Erythroblast (primary cell): ENCODE results near the gene SORT1.

Experiments used
- DNase-seq, 2 experiments: peaks; one replicate each; lab custom pipeline; 2025; lab: John Stamatoyannopoulos, UW
- GATA1 ChIP-seq: IDR thresholded peaks from 2 replicates; pipeline ENCODE4 v1.6.1; 2011; ENCODE audit warnings: low read depth, mild to moderate bottlenecking, control low read depth, low read length, moderate library complexity
- POLR2A ChIP-seq: IDR thresholded peaks from 2 replicates; pipeline ENCODE4 v1.6.1; 2011; ENCODE audit warnings: mild to moderate bottlenecking, low read length

Gene SORT1

DNA sequence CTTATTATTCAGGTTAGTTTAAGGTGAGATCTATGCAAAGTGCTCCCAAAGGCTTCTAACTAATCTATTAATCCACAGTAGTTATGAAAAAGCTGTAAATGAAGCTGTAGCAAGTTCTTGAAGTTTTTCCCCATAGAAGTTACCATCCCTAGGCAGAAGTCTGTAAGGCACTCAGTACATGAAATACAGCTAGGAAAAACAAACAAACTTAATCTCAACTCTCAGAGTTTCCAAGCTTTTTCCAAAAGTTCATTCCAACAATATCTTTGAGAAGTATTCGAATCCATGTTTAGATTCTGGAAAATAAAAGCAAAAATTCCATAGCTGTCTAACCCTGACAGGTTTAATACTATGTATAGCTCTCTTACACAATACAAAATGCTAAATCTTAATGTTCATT is 41.2 kb downstream of the SORT1 start:
- no peak for TF ChIP-seq POLR2A
- TF ChIP-seq GATA1 = no peak
- DNase-seq = no peak

DNA sequence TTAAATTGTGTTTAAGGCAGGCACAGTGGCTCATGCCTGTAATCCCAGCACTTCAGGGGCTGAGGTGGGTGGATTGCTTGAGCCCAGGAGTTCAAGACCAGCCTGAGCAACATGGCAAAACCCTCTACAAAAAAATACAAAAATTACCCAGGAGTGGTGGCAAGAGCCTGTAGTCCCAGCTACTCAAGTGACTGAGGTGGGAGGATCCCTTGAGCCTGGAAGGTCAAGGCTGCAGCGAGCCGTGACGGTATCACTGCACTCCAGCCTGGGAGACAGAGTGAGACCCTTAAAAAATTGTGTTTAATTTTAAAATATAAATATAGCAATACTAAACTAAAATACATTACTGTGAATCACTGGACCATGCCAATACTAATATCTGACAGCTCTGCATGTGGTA is 42.8 kb downstream of the SORT1 start:
- no peak for TF ChIP-seq GATA1
- TF ChIP-seq POLR2A = no peak
- no peak for DNase-seq

DNA sequence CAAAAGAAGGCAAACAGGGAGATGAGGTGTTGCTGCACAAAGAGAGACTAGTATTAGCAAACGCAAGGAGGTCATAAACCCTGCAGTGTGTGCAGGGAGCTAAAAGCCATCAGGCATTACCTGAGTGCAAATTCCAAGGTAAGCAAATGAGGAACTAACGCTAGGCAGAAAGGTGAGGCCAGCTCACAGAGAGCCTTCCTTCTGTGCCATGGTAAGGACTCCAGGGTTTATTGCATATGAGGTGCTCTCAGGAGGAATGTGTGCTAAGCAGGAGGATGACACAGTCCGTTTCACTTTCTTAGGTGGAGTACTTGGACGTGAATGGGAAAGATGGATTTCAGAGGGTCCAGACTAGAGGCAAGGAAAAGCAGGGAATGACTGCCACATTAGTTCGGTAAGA is 46.3 kb downstream of the SORT1 start:
- no peak for DNase-seq
- TF ChIP-seq POLR2A (no peak), GATA1 (no peak)

DNA sequence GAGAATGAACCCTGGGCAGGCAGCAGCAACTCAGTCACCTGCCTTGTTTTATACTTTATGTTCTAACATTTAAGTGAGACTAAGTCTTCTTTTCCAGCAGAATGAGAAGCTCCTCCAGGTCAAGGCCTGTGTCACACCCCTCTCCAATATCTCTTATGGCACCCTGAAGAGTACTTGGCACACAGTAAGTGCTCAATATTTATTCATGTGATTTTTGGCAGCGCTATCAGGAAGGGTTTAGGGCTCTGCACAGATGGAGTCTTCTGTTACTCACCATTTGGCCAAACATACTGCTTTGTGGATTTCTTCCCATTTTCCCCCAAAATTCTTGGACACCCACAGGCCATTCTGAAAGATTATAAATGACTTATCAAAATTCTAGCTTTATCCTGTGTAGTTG is 47.1 kb downstream of the SORT1 start:
- DNase-seq = no peak
- TF ChIP-seq POLR2A = no peak
- no peak for TF ChIP-seq GATA1

DNA sequence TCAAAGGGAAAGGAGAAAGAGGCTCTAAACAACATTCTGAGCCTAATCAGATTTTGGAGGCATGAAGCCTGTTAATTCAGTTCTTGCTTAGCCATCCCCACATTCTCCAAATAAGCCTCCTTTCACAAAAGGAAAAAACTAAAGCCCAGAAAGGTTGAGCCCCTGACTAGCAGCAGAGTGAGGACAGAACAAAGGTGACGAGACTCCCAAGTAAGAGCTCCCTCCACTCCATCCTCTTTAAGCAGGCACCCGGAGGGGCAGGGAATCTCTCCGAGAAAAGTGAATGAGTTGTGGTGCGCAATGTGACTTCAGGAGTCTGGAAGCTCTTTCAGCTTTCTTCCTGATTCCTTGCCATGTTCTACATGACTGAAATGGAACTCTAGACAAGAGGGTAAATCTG is 47.5 kb downstream of the SORT1 start:
- TF ChIP-seq GATA1 (no peak), POLR2A (no peak)
- no peak for DNase-seq

DNA sequence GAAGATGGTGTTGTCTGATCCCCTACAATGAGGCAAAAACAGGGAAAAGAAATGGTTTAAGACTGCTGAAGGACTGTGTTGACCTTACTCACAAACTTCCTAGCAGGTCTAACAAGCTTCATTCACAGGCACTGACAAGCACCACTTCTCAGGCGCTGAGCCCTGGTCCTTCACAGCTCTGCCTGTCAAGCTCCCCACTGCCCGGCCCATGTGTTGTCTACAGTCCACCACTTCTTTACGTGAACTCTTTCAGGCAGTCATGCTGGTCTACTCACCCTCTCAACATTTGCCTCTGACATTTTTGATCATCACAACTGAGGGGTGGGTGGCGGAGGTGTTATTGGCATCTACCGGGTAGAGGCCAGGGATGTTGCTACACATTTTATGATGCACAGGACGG is 50.2 kb downstream of the SORT1 start:
- TF ChIP-seq POLR2A = no peak
- TF ChIP-seq GATA1 = no peak
- no peak for DNase-seq

DNA sequence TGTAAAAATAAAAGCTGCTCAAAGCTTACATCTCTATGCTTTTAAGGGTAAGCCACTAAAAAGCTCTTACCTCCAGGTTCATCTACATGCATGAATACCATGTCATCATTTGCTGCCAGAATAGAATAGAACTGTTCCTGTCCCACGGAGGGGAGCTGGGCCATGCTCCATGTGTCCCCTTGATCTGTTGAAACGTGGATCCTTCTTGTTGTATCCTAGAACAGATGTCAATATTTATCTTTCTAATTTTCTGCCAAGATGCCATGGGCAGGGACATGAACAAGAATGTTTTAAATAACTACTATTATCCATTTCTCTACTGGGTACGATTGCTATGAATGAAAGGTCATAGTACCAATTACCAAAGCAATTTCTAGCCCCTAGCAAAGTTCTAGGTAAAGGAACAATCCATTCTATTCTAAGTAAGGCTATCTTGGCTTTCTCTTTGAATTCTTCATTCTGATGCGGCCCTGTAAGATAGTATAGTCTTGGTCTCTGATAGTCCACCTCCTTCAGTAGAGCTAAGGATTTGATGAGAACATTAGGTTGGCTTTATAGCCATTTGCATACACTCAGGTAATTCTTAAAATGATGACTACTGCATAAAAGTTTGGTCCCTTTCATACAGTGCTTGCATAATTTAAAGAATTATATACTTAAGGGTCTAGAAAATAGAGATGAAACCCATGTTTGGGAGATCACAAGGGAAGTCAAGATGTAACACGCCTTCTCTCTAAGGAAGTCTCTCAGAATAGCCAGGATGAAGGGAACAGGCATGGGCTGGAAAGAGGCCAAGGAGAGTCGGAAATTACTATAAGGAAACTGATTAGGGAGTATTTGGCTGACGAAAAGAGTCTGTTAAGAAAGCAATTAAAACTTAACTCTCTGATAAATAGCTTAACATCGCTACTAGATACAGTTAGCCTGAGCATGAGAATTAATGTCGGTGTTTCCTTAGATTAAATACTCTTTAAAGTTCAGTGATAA is 55.5 kb downstream of the SORT1 start:
- TF ChIP-seq POLR2A (no peak), GATA1 (no peak)
- no peak for DNase-seq

DNA sequence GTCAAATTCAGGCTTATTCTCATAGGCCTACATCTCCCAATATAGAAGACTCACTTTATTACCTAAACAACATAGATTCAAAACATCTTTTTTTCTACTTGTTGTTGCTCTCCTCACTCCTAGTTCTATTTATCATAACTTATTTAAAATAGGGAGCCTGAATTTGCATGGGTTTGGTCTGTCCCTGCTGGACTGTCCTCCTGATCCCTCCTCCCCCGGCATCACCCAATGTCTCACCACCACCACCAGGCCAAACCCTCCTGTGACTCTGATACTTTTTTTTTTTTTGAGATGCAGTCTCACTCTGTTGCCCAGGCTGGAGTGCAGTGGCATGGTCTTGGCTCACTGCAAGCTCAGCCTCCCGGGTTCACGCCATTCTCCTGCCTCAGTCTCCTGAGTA is 59.1 kb downstream of the SORT1 start:
- TF ChIP-seq POLR2A = no peak
- no peak for TF ChIP-seq GATA1
- DNase-seq = no peak

DNA sequence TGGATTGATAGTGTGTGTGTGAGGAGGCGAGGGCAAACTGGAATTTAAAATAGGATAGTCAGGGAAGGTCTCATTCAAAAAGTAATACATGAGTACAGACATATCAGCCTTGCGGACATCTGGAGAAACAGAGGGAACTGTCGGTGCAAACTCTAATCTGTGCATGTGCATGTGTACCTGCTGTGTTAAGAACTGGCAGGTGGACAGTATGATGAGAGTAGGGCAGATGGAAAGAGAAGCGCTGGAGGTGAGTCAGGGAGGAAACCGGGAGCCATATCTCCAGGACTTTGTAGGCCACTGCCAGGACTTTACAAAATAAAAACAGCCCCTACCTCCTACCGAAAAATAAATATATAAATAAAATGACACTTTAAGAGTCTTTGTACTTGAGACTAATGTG is 59.6 kb downstream of the SORT1 start:
- DNase-seq = no peak
- TF ChIP-seq POLR2A (no peak), GATA1 (no peak)

DNA sequence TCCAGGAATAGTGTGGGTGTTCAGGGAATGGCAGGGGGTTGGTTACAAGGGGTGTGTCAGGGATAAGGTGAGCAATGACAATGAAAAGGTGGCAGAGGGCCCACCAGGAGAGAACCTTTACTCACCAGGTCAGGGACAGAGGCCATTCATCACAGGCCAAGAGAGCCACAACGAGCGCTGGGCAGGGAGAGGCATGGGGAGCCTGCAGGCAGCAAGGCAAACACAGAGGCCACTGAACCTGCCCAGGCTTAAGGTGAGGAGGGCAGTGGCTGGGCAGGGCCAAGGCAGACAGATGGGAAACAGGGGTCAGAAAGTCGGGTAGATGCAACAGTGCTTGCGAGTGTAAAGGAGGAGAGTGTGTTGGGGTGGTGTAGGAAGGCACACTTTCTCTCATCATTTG is 62.6 kb downstream of the SORT1 start:
- no peak for DNase-seq
- TF ChIP-seq GATA1 (no peak), POLR2A (no peak)

DNA sequence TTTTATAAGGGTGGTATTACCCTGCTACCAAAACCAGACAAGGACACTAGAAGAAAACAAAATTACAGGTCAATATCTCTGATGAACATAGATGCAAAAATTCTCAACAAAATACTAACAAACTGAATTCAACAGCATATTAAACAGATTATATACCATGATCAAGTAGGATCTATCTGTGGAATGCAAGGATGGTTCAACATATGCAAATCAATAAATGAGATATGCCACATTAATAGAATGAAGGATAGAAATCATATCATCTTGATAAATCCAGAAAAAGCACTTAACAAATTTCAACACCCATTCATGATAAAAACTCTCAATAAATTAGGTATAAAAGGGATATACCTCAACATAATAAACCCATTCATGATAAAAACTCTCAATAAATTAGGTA is 66.6 kb downstream of the SORT1 start:
- no peak for DNase-seq
- no peak for TF ChIP-seq GATA1

DNA sequence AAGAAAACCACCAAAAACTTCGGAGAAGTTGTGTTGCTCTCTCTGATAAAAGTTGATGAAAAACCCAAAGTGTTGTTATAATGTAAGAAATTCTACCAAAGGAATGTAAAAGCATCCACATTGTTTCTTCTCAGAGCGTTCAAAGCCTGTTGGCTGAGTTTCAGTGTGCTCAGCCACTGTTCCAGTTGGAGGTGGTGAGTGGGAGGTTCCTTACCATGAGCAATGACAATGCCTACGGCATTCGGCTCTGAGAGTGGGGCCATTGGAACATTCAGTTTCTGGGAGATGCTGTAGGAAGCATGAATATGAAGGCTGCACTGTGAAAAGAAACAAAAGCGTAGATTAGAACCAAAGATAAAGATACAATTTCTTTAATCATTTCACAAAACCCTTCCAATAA is 70.4 kb downstream of the SORT1 start:
- DNase-seq = no peak
- TF ChIP-seq GATA1 = no peak
- no peak for TF ChIP-seq POLR2A

DNA sequence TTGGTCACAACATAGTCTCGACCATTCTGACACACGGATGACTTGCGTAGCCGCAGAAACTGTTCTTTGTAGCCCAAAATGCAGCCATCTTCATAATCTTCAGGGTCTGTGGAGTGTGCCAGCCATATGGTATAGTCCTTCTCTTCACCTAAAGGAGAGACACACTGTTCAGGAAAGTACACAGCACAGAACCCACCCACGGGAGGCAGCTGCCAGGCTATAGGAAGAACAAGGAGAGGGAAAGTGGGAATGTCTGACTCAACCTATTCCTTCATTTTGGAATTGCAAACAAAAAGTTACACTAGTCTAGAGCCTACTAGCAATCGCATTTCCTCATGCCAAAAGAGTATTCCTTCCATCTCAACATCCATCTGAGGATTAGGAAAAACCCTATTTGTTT is 74.7 kb downstream of the SORT1 start:
- TF ChIP-seq GATA1 = no peak
- TF ChIP-seq POLR2A = no peak
- DNase-seq = no peak

DNA sequence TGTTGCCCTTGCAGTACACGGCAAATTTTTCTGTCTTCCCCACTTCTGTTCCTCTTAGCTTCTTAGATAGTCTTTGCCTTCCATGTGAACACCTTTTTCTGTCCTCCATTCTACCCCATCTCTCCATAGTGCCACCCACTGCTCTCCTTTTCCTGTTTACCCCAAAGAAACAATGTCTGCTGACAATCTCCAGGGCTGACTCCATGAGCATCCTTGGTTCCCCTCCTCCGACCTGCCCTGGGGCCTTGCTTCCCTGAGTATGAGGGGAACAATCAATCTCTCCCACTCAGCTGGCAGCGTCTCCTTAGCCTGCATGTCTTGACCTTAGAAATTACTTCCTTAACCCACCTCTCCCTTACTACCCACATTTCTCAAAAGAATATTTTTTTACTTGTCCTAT is 78.6 kb downstream of the SORT1 start:
- DNase-seq = no peak
- TF ChIP-seq GATA1 (no peak), POLR2A (no peak)

DNA sequence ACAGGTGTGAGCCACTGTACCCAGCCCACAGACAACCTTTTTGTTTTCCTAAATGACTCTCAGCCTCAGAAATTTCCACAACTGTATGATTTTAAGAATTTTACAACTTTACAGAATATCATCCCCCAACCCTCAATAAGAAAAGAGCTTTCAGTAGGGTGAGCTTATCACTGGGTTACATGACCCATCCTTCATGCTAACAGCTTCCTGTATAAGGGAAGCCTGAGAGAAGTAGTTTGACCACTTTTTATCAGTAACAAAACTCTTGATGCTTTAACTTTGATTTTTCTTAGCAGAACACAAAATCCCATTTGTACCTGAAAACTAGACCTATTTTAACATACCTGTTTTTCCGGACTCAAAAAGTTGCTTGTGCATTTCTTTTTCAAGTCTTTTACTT is 81.2 kb downstream of the SORT1 start:
- TF ChIP-seq GATA1 (no peak), POLR2A (no peak)
- no peak for DNase-seq
